ENCODE results near the gene KRTAP3-2.
"Not testable (repeated sequence)": the region's sequence is repeated elsewhere in the genome, so short reads cannot be mapped to it uniquely, and the experiment has no call there.

Gene KRTAP3-2

GRCh38 chr17:40999563-40999962 is at the start of gene KRTAP3-2:
KRTAP3-2 (minus strand) TSS chr17:40999906; CDS start chr17:40999853, 53 bp downstream.
- not testable (repeated sequence) for DNase-seq (ENCODE audit: low read depth in 1 of 2, low spot score in 1 of 2)

- DNase-seq (ENCODE audit: low read depth in 1 of 2, low spot score in 1 of 2): no peak
Measured at GRCh38 chr17:41049110-41049509, 49.4 kb upstream of the KRTAP3-2 start.

DNA sequence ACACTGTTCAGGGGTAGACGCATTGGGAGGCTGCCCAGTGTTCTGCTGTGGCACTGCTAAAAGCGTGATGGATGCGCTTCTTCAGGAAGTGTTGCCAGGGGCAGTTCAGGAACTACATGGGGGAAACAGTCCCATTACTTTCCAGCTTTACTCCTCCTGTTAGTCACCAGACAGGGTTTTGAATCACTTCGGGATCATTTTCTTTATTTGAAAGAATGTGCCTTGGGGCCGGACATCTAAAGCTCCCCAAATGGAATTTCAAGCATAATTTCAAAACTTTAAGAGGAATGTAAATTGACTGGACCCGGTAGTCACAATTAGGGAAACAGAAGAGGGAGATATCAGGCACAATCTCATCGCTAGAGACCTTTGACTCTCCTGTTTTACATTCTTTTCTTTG is 48.7 kb upstream of the KRTAP3-2 start:
- DNase-seq (ENCODE audit: low read depth in 1 of 2, low spot score in 1 of 2): no peak

DNA sequence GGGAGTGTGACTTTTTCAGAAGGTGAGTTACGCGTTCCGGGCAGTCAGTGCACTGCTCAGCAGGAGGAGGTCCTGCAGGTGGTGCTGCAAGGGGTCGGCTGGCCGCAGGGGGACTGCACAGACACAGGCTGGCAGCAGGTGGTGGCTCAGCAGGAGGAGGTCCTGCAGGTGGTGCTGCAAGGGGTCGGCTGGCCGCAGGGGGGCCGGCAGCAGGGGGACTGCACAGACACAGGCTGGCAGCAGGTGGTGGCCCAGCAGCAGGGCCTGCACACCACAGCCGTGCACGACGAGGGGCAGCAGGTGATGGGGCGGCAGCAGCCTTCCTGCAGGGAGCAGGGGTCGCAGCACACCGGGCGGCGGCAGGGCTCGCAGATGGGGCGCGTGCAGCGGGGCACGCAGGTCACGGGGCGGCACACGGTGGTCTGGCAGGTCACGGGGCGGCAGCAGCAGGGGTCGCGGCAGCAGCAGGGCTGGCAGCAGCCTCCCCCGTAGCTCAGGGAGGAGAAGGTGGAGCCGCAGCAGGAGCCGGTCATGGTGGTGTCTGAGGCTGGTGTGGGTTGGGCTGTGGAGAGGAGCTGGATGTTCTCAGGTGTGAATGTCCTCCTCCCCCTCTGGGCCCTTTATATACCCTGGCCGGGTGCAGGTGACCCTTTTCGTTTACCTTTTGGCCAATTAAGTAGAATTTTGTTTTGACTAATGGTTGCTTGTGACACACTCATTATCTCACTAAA is 47.2 kb upstream of the KRTAP3-2 start, which contains the start of gene KRTAP2-1:
Gene KRTAP2-1, minus strand, starts transcription at position 582 of the 731 bp plus-strand sequence. Its CDS starts 49 bp downstream, at position 533.
- not testable (repeated sequence) for DNase-seq (ENCODE audit: low read depth in 1 of 2, low spot score in 1 of 2)

GRCh38 chr17:41042953-41043352 is 43.2 kb upstream of the KRTAP3-2 start:
- DNase-seq (ENCODE audit: low read depth in 1 of 2, low spot score in 1 of 2): no peak

DNA sequence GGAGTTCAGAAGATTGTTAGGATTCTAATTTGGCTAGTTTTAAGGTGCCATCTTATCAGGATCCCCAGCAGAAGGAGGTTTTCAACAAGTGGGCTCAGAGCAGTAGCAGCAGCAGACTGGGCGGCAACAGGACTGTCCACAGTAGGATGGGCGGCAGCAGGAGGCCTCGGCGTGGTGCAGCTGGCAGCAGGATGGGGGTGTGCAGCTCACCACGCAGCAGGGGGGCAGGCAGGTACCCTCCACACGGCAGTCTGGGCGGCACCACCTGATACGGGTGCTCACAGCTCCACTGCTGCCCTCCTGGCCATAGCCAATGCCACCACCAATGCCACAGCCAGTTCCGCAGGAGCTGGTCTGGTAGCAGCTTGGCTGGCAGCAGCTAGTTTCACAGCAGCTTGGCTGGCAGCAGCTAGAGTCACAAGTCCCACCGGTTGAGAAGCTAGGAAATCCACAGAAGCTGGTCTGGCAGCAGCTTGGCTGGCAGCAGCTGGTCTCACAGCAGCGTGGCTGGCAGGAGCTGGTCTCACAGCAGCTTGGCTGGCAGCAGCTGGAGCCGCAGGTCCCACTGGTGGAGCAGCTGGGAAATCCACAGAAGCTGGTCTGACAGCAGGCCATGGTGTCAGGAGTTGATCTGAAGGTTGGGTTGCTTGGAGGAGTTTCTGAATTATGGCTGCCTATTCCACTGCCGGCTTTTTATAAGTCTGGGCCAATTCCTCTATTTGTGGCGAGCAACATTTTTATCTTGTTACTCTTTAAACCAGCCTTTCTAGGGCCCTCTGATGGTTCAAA is 41.3 kb upstream of the KRTAP3-2 start, which contains the start of gene KRTAP1-1:
Gene KRTAP1-1, minus strand, starts transcription at position 668 of the 789 bp plus-strand sequence. Its CDS starts 53 bp downstream, at position 615.
- DNase-seq (ENCODE audit: low read depth in 1 of 2, low spot score in 1 of 2): not testable (repeated sequence)

GRCh38 chr17:41037853-41038350 is 38.2 kb upstream of the KRTAP3-2 start:
- no peak for DNase-seq (ENCODE audit: low read depth in 1 of 2, low spot score in 1 of 2)

DNA sequence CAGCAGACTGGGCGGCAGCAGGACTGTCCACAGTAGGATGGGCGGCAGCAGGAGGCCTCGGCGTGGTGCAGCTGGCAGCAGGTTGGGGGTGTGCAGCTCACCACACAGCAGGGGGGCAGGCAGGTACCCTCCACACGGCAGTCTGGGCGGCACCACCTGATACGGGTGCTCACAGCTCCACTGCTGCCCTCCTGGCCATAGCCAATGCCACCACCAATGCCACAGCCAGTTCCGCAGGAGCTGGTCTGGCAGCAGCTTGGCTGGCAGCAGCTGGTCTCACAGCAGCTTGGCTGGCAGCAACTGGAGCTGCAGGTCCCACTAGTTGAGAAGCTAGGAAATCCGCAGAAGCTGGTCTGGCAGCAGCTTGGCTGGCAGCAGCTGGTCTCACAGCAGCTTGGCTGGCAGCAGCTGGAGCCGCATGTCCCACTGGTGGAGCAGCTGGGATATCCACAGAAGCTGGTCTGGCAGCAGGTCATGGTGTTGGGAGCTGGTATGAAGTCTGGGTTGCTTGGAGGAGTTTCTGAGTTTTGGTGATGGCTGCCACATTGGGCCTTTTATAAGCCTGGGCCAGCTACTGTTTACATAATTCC is 34.7 kb upstream of the KRTAP3-2 start, which contains the start of gene KRTAP1-3:
Gene KRTAP1-3, minus strand, starts transcription at position 529 of the 590 bp plus-strand sequence. Its CDS starts 53 bp downstream, at position 476.
- not testable (repeated sequence) for DNase-seq (ENCODE audit: low read depth in 1 of 2, low spot score in 1 of 2)

DNA sequence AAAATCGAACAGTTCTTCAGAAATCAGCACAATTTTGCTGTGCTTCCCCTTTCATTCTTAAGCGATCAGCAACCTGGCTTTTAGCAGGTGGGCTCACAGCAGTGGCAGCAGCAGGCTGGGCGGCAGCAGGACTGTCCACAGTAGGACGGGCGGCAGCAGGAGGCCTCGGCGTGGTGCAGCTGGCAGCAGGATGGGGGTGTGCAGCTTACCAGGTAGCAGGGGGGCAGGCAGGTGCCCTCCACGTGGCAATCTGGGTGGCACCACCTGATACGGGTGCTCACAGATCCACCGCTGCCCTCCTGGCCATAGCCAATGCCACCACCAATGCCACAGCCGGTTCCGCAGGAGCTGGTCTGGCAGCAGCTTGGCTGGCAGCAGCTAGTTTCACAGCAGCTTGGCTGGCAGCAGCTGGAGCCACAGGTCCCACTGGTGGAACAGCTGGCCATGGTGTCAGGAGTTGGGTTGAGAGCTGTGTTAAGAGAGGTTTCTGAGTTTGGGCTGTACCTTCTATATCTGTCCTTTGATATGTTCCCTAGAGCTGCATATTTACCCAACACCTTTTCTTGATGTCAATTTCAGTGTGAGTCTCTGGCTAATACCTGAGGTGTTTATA is 30.0 kb upstream of the KRTAP3-2 start, which contains the start of gene KRTAP1-4:
Gene KRTAP1-4, minus strand, starts transcription at position 563 of the 613 bp plus-strand sequence. Its CDS starts 117 bp downstream, at position 446.
- no peak for DNase-seq (ENCODE audit: low read depth in 1 of 2, low spot score in 1 of 2)

GRCh38 chr17:41026715-41027471 is 27.2 kb upstream of the KRTAP3-2 start, which contains the start of gene KRTAP1-5:
KRTAP1-5 (minus strand) TSS chr17:41027208; CDS start chr17:41027155, 53 bp downstream.
- no peak for DNase-seq (ENCODE audit: low read depth in 1 of 2, low spot score in 1 of 2)

DNA sequence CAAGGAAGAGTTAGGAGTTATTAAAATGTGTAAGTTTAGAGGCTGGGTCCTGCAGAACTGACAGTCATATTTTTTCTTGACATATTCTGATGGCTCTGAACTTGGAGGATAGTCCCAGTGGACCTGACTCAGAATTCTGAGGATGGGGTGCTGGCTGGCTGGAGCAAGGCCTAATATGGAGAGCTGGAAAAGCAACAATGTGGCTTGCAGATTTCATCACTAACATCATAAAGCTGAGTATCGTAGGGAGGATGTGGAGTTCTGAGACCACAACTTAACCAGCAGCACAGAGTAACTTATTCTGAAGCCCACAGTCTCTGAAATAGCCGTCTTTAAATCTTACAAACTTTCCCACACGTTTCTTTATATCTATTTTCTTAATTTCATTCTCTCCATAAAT is 25.0 kb upstream of the KRTAP3-2 start:
- no peak for DNase-seq (ENCODE audit: low read depth in 1 of 2, low spot score in 1 of 2)

GRCh38 chr17:41020336-41020735 is 20.6 kb upstream of the KRTAP3-2 start:
- no peak for DNase-seq (ENCODE audit: low read depth in 1 of 2, low spot score in 1 of 2)

GRCh38 chr17:41019415-41019814 is 19.7 kb upstream of the KRTAP3-2 start:
- DNase-seq (ENCODE audit: low read depth in 1 of 2, low spot score in 1 of 2): no peak

DNA sequence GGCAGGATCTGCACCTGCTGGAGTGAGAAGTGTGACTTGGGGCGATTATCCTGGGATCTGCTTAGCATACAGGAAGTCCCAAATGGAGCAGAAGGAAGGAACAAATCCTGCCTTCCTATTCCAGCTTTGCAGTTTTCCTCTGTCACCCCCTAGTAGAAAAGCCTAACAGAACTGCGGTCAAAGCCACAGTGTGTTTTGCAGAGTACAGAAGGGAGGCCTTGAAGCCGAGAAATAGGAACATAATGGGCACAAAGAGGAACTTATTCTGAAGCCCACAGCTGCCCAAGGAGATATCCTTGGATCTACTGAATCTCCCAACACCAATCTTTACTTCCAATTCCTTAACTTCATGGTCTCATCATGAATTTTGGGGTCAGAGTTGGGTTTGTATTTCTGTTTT is 18.8 kb upstream of the KRTAP3-2 start:
- no peak for DNase-seq (ENCODE audit: low read depth in 1 of 2, low spot score in 1 of 2)

DNA sequence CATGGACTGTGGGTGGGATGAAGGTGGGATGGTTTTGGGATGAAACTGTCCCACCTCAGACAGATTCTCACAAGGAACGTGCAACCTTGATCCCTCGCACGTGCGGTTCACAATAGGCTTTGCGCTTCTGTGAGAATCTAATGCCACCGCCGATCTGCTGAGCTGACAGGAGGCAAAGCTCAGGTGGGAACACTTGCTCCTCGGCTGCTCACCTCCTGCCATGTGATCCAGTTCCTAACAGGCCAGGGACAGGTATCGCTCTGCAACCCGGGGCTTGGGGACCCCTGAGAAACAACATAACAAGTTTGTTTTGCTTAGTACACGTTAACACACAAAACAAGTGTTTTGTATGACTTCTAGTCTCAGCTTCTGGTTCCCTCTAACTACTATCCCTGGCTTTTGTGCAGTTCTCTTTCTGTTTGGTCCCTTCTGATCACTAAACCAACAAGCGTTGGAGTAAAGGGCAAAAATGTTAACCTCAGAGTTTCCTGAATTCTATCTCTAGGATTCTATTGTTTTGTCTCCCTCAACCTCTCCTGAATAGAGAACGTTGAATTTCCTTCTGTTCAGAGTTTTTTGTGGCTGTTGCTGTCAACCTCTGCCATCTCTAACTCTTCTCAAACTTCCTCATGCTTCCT is 17.0 kb upstream of the KRTAP3-2 start:
- DNase-seq (ENCODE audit: low read depth in 1 of 2, low spot score in 1 of 2): no peak

- no peak for DNase-seq (ENCODE audit: low read depth in 1 of 2, low spot score in 1 of 2)
Measured at GRCh38 chr17:41015454-41015853, 15.7 kb upstream of the KRTAP3-2 start.

GRCh38 chr17:41013606-41014005 is 13.9 kb upstream of the KRTAP3-2 start:
- no peak for DNase-seq (ENCODE audit: low read depth in 1 of 2, low spot score in 1 of 2)

- no peak for DNase-seq (ENCODE audit: low read depth in 1 of 2, low spot score in 1 of 2)
Measured at GRCh38 chr17:41013181-41013580, 13.5 kb upstream of the KRTAP3-2 start.
